ENCODE measurements around the gene PODN. TPM values are rescaled to one million over a fixed set of nuclear protein-coding genes. Genes with fewer than 3 reads are reported as not detected.

Gene PODN, protein sequence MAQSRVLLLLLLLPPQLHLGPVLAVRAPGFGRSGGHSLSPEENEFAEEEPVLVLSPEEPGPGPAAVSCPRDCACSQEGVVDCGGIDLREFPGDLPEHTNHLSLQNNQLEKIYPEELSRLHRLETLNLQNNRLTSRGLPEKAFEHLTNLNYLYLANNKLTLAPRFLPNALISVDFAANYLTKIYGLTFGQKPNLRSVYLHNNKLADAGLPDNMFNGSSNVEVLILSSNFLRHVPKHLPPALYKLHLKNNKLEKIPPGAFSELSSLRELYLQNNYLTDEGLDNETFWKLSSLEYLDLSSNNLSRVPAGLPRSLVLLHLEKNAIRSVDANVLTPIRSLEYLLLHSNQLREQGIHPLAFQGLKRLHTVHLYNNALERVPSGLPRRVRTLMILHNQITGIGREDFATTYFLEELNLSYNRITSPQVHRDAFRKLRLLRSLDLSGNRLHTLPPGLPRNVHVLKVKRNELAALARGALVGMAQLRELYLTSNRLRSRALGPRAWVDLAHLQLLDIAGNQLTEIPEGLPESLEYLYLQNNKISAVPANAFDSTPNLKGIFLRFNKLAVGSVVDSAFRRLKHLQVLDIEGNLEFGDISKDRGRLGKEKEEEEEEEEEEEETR
- total RNA-seq (10 to 100 TPM in 8 of 9 donors, 1 to 10 TPM in 1; 5.9 to 61.8 (median 18.5) TPM), polyA plus RNA-seq (1 to 10 TPM; 5.2 to 9.8 TPM)
- long read RNA-seq, donor 1, transcript PODN-201 (11 exons, 3,010 nt) = major isoform, 9 of 25 reads
- long read RNA-seq, donor 1, partial matches to known transcripts = 9 of 25 reads
- long read RNA-seq, donor 1, other reads (novel, unspliced or antisense) = 7 of 25 reads
- long read RNA-seq, donor 2, partial matches to known transcripts = 2 of 7 reads
- long read RNA-seq, donor 2, other reads (novel, unspliced or antisense) = 1 of 7 reads
- long read RNA-seq, donor 3, partial matches to known transcripts = 5 of 11 reads
- long read RNA-seq, donor 3, other reads (novel, unspliced or antisense) = 2 of 11 reads

DNA sequence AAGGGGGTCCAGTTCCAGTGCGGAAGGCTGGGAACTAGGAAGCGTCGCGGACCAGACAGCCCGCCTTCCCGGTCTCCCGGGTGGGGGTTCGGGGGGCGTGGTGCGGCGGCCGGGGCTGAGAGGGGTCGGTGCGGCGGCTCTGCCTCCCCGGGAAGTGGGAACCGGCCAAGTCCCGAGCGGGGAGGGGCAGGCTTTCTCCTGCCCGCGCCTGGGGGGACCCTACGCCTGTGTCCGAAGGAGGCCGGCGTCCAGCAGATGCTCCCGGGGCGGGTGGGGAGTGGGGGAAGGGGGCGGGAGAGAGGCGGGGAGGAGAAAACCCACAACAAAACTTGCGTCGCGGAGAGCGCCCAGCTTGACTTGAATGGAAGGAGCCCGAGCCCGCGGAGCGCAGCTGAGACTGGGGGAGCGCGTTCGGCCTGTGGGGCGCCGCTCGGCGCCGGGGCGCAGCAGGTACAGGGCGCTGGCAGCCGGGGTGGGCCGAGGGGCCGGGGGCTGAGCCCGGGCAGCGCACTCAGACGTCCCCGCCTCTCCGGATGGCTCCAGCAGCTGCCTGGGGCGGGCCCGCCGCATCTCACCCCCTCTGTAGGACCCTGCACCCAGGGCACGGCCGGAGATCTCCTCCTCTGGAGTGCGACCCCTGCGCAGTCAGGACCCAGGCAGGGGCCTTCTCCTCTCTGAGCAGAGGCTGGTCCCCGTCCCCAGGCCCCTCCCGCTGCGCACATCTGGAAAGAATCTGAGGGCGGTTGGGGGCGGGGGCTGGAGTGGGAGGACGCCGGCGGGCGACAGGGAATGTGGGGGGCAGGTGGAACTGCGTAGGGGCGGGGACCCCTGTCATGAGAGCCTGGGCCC, at the start of gene PODN:
TSS of gene PODN (plus strand) at position 355 of the 849 bp plus-strand sequence. CDS start 7,643 bp downstream, outside the sequence.
- 1 to 3% (median 2%) methylated on average over 36 to 73 of the region's 73 CpGs for WGBS, 4 donors
- peaks cover 0 to 49% (median 18%) of the 10 kb centered on the region in 12 donors for H3K4me1 ChIP-seq
- intact Hi-C loops (cut with DNase I) = loop anchor here in 4 of 10 donors (5.0 to 10.0 kb wide), 6 partner anchors 45 to 123 kb away; no protein-coding TSS in a partner anchor
- TF ChIP-seq POLR2A (IDR thresholded peaks at IDR 0.05) (no peak), CTCF (IDR thresholded peaks at IDR 0.05) (no peak)
- peak within 1 kb of the TSS; percentile 55 to 89 (median 71) for H3K4me3 ChIP-seq
- peak in 4 of 5 donors; percentile 40 to 75 (median 60) for DNase-seq
- ATAC-seq = peak; percentile 4 to 50 (median 35)
- peaks cover 0 to 28% (median 3%) of the 10 kb centered on the region in 9 donors for H3K27me3 ChIP-seq
- no peaks in the 10 kb centered on the region for H3K36me3 ChIP-seq
- H3K27ac ChIP-seq = peak within 1 kb of the TSS; percentile 34 to 90 (median 76)
- no peaks in the 10 kb centered on the region for H3K9me3 ChIP-seq

DNA sequence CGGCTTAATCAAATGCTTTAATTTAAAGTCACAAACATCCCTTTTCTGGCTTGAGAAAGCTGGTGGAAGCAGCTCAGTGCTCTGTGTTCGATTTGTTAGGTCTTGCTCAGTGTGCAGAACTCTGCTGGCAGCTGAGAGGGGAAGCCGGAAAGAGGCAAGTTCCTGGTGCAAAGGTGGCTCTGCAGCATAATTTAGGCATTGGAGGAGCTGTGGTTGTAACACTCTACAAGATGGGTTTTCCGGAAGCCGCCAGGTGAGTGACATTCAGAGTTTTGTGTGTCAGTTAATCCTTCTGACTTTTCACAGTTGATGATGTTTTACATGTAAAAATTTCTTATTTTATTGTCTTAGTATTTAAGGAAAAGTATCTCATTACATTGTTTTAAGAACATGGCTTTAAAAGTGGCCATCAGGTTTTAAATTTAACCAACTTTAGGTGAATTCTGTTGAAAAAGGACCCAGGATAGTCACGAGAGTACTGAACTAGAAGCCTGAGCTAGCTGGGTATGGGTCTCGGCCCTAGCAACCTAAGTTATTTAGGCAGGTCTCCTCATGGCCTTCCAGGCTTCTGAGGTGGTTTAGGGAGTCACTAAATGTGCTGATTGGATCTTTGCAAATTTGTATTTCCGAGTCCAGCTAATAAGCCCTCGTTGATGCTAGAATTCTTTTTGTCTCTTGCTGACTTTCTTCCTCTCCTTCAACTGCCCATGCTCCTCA, 47.1 kb upstream of the PODN start:
- WGBS, 4 donors = 1 to 3% (median 1%) methylated on average over 9 of the region's 9 CpGs
- peak; percentile 71 to 85 (median 83) for DNase-seq

More for the DNA sequence above, 47.1 kb upstream of the PODN start:
- Histone ChIP-seq H3K9me3 (no peaks in the 10 kb centered on the region), H3K27ac (peak overlapping the region in 11 of 12 donors; percentile 1 to 75 (median 66)), H3K27me3 (no peaks in the 10 kb centered on the region), H3K36me3 (peaks cover 0 to 15% (median 8%) of the 10 kb centered on the region in 9 donors), H3K4me3 (peak overlapping the region; percentile 21 to 74 (median 62)), H3K4me1 (peaks cover 0 to 25% (median 19%) of the 10 kb centered on the region in 12 donors)
- peak; percentile 88 to 99 (median 97) for ATAC-seq
- intact Hi-C loops (cut with DNase I) = loop anchor here in 4 of 10 donors (5.0 to 10.0 kb wide), 5 partner anchors 37 to 170 kb away; partner anchors contain the start of gene PODN (in 1 of the 4)
- TF ChIP-seq POLR2A (IDR thresholded peaks at IDR 0.05) (no peak), CTCF (IDR thresholded peaks at IDR 0.05) (no peak)
